Neural progenitor cell (in vitro differentiated cells): ENCODE data around the gene PEX14.

Experiments
- CTCF ChIP-seq: fragments of 200-600 bp; sonication (generic); IDR thresholded peaks from 2 replicates; pipeline ENCODE4 v1.5.1; 2017; ENCODE audit warnings: antibody characterized with exemption, mild to moderate bottlenecking
- EZH2phosphoT487 ChIP-seq: fragments of 200-600 bp; sonication (generic); IDR thresholded peaks from 2 replicates; pipeline ENCODE4 v1.6.1; 2017; ENCODE audit warnings: antibody characterized with exemption

GRCh38 chr1:10498231-10498630 is 23.5 kb downstream of the PEX14 start:
- TF ChIP-seq EZH2phosphoT487 (no peak), CTCF (no peak)
